Stimulated activated CD8-positive, alpha-beta memory T cell treated with anti-CD3 and anti-CD28 coated beads, Interleukin-15, amount 100 ng/mL, for 24 hours (primary cell): ENCODE data around the gene JKAMP.

Source experiments
- DNase-seq: peaks from one replicate; pipeline ENCODE4 v3.0.0-alpha.2; 2020; ENCODE audit warnings: low read depth

Gene JKAMP

DNA sequence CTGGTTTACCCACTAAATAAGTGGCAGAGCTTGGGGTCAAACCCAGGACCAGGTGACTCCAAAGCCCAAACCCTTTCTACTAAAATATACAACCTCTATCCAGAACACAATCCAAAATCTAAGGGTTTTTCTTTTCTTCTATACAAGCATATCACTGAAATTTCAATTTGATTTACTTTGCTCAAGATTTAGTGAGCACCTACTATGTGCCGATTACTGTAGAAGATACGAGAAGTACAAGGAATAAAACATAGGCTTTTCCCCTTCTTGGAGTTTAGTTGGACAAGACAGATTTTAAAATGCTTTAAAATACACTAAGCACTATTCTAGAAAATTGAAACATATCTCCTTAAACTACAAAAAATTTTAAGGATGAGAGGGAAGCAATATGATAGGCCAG is 2.9 kb upstream of the JKAMP start:
- DNase-seq: no peak

DNA sequence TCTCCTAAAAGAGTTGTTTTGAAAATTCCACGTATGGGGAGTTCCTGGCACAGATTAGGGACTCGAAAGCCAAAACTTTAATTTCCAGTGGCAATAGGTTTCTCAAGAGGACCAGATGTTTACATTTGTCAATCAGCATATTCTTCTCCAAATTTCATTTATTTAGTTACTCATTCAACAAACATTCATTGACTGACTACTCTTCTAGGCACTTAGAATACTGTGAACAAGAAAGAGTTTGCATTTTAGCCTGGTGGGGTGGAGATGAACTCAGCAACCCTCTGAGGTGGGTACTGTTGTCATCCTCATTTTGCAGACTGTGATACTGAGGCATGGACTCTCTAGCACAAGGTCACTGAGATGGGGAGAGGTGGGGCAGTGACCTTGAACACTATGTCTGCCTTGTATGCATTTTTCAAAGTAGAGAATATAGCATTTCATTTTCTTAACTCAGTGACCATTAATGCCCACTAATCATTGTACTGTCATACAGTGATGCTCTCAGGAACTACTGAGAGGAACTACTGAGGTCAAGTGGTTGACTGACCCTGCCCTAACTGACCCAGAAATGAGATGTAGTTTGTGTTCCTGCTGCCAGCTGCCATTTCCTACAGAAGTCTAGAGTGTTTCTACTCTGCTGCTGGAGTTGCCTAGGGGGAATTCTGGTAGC is 2.3 kb upstream of the JKAMP start:
- no peak for DNase-seq

DNA sequence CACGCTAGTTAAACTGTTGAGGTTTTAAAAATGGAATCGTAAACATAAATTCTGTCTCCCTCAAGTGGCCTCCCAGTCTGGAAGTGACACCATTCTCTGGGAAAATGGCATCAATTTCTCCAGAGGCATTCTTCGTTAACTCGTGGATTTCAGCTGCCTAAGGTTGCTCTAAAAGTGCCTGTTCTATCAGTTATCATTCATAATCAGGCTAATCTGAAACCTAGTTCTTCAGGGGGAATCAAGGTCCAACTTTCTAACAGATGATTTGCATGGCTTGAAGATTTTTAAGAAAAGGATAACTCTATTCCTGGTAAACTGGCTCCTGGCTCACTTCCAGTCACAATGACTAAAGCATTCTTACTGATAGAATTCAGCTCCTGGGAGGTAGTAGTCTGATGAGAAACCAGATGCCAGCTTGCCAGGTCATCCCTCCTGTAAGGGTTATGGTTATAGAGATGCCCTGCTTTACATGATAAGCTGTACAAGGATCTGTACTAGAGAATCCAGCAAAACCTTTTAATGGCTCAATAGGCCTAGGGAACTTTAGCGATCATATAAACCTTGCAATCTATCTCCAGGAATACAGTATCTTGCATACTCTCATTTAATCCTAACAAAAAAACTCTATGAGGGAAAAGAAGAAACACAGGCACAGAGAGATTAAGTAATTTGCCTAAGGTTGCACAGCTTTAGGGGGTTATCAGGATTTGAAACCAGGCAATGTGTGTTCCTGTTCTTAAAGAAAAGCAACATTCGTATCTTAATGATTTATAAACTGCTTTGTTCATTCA is 1.6 kb upstream of the JKAMP start:
- no peak for DNase-seq

DNA sequence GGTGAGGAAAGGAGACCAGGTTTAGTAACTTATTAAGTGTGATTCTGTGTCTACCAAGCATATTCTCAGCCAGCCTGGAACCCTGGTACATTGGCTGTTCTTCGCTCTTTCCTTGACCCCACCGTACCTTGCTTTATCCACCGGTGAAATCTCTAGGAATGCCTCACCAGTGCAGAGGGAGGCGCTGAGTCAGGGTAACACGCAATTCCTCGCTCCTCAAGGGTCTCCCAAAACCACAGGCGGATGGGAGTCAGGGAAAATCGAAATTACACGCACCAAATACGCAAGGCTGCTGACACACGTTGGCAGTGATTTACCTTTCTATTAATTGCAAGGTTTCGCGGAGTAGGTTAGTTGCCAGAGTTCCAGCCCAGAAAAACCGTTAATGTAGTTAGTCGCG is 954 bp upstream of the JKAMP start:
- DNase-seq: no peak

DNA sequence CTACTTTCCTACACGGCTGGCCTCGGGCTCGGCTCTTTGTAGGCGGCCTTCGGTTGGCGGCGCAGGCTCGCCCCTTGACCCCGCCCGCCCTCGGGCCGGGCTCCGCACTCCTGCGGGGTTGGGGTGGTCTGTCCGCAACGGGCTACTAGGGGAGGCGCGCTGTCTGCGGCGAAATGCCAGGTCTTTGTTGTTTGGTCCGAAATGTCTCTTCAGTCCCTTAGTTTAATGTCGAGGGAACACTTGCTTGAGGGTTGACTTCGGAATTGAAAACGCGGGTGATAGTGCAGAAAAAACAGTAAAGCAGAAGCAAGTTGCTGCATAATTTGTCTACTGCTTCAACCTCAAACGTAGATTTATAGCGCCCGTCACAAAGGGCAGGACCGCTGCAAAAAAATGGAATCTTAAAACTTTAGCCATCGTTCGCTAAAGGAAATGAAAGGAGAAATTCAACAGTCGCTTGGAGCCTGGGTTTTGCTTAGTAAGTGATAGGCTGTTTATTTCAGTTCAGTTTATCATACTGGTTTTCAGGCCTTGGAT is 390 bp downstream of the JKAMP start:
- DNase-seq: no peak

DNA sequence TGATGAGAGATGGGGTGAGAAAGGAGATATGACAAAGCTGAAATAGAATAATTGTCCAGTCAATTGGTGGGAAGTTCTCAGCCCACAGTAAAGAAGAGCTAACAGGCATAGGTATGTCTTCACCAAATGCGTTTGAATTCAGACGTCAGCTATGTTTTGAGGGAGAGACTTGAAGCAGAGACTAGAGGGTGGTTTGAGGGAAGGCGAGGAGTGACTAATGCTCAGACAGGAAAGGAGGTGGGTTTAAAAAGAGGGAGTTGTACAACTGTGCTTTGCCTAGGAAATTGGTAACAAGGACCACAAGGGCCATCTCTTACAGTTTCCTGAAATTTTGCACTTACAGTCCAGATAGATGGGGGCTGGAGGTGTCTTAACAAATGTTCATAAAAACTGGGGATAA is 6.4 kb downstream of the JKAMP start:
- no peak for DNase-seq

DNA sequence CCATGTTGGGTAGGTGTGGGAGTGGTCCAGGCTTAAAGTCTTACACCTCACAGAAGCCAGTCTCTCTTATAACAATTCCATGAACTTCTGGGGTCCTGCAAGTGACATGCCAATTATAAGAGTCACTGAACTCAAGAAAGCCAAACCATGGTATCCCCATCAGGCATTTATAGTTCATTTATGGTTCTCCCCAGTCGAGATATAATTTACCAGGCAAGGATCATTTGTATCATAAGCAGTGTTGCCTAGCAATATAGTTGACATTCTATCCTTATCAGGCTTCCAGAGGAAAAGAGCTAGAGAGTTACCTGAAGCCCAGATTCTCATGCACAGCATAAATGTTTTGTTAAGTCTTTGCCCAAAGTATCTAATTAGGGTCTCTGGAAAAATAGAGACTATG is 8.1 kb downstream of the JKAMP start:
- no peak for DNase-seq

DNA sequence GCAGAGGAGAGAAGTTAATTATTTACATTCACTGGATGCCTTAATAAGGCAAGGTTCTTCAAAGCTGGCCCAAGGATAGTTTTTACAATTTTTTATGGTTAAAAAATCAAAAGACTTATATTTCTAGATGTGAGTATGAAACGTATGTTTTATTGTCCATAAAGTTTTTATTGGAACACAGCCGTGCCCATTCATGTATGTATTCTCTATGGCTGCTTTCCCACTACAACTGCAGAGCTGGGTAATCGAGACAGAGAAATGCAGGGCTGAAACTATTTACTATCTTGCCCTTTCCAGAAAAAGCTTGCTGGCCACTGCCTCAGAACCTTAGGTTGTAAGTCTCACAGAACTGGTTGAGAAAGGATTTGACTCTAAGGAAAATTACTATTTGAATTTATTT is 16.4 kb downstream of the JKAMP start:
- DNase-seq: no peak

DNA sequence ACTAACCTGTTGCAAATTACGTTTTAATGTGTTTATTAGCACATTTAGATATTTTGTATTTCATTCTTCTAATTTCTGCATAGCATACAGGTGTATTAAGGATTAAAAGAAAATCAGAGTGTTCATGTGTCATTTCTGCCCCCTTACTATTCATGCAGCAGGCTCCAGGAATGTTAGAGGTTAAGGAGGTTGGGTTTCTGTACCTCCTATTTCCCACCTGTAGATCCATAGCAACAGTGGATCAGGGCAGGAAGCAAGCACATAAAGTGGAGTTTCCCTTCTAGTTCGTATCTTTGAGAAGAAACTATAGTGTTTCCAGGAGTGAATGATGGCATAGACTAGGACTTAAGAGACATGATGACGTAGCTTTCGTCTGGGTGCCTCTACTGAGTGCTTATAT is 18.9 kb downstream of the JKAMP start:
- DNase-seq: no peak

DNA sequence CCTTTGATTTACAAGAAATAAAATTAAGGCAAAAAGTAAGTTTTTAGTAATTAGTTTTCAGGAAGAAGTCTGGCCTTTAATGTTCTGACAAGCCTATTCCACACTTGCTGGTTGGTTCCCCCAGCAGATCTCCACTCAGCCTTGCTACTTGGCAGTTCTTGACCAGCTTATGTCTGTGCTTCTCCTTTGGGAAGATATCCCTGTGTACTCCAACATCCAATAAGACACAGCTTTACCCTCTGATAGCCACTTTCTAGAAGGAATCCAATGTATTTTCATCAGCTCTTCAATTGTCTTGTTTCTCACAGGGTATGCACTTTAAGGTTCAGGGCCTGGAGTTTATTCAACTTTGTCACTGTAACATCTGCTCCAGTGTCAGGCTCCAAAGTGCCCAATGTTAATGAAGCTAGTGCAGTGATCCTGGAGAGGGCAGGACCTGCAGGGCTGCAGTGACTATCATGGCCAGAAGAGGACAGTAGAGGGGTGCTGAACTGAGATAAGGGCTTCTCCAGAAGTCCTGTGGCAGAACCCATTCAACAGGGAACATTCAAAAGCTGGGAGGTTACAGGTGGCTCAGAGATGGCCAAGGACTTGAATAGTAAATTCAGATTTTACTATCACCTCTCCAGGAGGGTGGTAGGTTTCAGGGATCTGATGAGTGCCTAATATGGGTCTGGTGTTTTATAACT is 22.9 kb downstream of the JKAMP start:
- no peak for DNase-seq

DNA sequence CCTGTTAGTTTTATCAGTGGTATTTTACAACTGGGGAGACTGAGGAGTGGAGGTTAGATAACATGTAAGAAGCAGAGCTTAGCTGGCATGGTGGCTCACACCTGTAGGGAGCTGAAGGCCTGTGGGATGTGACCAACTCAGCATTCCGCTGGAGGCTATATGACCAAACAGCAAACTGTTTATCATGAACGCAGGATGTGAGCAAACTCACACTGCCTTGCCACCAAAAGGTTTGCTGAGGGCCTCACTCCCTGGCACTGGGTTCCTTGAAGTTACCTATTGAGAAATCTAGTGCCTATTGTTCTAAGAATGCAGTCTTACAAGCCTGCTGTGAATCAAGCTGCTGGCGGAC is 23.4 kb downstream of the JKAMP start:
- no peak for DNase-seq

DNA sequence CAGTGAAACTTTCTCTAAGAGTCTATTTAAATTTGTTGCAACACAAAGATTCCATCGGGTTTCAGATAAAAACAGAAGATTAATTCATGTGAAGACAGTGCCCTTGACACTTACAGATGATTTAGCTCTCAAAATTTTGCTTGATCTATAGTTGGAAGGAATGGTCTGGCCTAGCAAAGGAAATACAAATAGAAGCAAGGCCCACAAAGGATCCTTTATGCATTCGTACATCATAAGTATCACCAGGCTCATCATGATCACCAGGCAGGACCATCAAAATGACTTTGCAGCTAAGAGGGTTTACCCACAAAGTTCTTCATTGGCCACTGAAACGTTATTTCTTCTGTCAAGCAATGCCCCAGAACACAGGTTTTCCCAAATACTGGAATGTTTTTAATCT is 24.8 kb downstream of the JKAMP start:
- DNase-seq: no peak

DNA sequence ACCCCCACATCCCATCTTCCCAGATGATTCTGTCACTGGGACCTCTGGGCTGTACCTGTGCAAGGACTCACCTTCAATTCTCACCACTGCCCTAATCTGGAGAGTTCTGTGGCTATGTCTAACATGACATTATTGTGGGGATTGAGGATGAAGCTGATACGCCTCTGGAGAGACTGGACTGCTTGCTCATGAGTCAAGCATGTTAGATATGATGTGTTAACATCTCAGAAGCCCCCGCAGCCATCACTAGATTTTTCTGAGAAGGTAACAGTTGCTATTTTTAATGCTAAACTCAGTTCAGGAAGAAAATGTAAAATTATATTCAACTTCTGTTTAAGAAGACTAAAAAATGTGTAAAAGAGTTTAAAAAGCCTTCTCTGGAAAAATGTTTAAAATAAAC is 25.7 kb downstream of the JKAMP start:
- DNase-seq: no peak

DNA sequence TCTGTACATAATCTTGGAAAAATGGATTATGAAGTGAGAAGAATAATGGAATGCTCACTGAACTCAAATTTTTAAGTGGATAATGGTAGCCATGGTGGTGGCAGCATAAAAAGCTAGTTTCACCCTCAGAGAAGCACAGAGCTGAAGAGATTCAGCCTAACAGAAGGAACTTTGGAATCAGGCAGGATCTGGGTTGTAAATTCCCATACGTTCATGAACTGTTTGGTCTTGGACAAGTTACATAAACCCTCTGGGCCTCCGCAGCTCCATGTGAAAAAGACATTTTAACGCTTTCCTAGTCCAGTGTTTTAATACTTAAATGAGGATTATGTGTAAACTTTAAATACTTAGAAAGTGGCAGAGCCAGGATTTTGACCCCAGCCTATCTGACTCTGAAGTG is 26.6 kb downstream of the JKAMP start:
- no peak for DNase-seq

DNA sequence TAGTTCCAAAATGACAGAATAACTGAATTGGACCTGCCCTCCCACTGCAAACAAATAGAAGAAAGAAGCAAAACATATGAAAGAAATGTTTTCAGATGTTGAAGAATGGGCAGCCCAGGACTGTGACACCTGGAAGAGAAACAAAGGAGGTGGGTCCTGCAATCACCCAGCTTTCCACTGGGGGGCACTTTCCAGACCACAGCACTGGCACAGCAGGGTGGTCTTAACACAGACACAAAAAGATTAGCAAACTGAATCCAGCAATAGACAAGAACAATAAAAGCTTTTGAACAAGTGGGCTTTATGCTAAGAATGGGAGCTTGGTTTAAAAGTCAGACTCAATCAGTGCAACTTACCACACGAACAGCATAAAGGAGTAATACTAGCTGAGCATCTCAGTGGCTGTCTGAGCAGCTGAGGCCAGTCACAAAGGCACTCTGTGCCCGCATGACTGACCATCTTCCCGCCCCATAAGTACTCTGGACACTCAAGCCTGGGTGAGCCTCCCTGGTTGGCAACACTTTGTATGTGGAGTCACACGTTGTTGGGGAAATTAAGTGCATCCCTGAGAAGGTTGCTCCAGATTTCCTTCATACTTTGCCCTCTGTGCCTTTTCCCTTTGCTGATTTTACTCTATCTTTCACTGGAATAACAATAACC is 27.7 kb downstream of the JKAMP start:
- no peak for DNase-seq

DNA sequence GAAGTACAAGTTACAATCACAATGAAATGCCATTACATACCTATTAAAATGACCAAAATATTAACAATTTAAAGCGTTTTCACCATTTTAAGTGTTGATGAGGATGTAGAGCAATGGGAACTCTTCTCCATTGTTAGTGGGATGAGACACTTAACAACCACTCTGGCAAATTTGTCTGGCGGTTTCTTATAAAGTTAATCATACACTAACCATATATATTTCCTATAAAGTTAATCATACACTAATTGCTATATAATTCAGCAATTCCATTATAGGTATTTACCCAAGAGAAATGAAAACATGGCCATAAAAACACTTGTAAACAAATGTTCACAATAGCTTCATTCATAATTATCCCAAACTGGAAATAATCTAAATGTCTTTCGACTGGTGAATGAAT is 35.9 kb downstream of the JKAMP start:
- no peak for DNase-seq

DNA sequence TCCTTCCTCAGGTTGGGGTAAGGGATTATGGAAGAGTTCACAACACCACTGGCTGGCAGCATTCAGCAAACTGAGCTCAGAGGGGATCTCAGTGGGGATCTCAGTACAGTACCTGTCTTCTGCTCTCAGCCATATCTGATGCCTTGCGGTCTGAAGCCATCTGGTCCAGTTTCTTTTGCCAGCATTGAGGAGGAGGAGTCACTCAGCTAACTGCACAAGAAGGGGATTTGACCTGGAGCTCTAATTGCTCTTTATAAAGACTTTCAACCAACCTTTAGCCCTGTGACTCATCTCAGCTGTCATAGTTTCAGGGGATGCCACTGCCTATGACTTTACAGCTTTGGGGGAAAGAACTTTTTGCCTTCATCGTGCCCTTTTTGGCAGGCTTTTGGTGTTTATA is 44.9 kb downstream of the JKAMP start:
- no peak for DNase-seq

DNA sequence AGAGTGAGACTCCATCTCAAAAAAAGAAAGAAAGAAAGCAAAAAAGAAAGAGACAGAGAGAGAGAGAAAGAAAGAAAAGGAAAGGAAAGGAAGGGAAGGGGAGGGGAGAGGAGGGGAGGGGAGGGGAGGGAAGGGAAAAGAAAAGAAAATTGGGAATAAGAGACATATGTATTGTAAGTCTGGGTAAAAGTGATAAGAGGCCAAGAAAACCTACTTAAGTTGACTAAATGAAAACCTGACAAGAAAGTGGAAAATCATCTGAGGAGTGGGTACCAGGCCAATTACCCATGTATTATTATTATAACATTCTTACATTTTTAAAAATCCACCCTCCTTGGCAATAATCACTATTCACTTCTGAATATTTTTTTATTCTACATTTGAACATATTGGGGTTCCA is 46.0 kb downstream of the JKAMP start:
- no peak for DNase-seq

DNA sequence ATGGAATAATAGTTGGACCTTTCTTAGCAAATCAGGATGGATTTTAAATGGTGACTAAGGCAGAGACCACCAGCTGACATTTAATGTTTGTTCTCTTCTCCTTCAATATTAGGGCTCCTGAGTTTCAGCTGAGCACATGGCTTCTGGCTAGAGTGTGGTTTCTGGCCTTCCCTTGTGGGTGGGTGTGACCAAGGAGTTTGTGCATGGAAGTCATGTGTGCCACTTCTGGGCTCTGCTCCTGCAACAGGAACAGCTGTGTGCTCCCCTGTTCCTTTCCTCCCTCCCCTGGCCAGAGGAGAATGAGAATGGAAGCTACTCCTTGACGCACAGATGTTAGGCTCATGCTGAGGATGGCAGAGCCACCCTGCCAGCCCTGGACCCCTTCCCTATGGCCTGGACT is 48.1 kb downstream of the JKAMP start:
- no peak for DNase-seq

DNA sequence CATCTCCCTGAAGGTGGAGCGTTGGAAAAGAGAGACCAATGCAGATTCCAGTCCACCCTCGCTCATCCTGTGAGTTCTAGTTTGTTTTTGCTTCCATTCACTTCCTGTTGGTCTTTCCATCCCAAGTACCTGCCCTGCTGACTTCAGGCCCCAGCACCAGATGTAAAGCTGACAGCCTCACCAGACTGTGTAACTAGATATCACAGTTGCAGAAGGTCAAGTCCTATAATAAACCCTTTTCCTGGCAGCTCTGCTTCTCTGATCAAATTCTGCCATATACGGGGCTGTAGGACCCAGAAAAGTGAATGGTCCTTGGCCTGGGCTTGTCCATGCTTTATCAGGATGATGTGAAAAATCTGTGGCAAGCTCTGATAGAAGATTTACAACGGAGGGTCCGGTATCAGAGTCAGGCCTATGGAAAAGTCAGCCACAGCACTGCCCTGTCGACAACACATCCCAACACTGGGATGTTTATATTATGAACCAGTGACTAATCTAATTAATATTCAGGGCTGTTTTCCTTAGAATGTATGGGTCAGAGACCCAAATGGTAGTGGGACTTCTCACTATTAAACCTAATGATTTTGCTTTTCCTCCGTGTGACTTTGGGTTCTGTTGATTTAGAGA is 50.2 kb downstream of the JKAMP start:
- no peak for DNase-seq

DNA sequence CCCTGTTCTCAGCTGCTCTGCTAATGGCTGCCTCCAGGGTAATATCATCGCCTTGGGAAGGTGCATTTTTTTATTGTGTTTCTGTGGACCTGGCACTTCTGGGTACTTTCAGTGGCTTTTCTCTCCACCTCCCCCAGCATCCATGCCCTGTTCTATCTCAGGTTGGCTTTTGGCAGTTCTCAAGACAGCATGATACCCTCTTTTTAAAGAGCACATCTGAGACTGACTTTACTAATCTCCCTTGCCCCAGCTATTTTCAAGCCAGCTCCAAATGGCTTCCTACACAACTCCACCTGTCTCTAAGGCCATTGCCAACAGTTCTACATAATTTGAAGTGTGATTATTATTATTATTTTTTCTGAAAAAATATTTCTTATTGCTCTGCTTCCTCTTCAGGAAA is 53.2 kb downstream of the JKAMP start:
- no peak for DNase-seq

DNA sequence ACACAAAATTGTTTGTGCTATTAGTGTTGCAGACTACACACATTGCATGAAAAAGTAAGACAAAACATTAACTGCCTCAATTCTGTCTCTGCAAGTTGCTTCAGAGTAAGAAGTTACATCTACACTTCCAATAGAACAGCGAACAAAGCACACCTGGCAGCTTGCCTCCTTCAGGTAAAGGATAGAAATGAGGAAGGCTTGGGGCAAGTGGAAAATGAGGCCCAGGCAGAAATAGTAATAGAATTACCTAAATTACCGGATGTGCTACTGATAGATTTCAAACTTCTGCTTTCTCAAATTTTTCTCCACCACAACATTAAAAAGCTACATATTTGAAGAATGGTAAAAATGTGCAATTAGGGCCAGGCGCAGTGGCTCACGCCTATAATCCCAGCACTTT is 54.6 kb downstream of the JKAMP start:
- DNase-seq: no peak
